ENCODE results near the gene LATS1. TPM values are rescaled to one million over a fixed set of nuclear protein-coding genes. Genes with fewer than 3 reads are reported as not detected.

The LATS1 gene
- total RNA-seq, 1 donor from 2014 or later = 11.9 TPM

DNA sequence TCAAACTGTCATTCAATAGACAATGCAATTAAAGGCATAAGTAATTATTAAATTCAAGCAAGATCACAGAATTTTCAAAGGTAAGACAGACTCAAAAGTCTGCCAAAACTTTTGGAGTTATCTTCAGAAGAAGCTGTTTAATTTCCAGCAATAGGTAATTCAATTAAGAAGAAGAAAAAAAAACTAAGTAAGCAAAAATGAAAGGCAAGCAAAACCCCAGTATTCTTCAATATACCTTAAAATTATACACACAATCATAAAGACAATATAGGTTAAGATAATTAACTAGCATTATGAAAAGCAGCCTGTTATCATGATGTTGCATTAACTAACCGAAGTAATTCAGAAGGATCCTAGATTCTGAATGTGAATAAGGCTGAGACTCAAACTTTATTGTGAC lies 3.5 kb downstream of the LATS1 start:
- no peak for DNase-seq (ENCODE audit: low spot score in 2 of 2)
- Histone ChIP-seq H3K27ac (no peak overlapping the region), H3K4me3 (no peak overlapping the region), H3K27me3 (no peaks in the 10 kb centered on the region), H3K9me3 (no peaks in the 10 kb centered on the region), H3K36me3 (no peaks in the 10 kb centered on the region), H3K4me1 (peaks cover 4 to 20% of the 10 kb centered on the region in 2 donors)
- intact Hi-C loops (cut with DNase I) = no loop called here
- TF ChIP-seq, protein P1, sequence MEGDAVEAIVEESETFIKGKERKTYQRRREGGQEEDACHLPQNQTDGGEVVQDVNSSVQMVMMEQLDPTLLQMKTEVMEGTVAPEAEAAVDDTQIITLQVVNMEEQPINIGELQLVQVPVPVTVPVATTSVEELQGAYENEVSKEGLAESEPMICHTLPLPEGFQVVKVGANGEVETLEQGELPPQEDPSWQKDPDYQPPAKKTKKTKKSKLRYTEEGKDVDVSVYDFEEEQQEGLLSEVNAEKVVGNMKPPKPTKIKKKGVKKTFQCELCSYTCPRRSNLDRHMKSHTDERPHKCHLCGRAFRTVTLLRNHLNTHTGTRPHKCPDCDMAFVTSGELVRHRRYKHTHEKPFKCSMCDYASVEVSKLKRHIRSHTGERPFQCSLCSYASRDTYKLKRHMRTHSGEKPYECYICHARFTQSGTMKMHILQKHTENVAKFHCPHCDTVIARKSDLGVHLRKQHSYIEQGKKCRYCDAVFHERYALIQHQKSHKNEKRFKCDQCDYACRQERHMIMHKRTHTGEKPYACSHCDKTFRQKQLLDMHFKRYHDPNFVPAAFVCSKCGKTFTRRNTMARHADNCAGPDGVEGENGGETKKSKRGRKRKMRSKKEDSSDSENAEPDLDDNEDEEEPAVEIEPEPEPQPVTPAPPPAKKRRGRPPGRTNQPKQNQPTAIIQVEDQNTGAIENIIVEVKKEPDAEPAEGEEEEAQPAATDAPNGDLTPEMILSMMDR (IDR thresholded peaks at IDR 0.05) = no peak

DNA sequence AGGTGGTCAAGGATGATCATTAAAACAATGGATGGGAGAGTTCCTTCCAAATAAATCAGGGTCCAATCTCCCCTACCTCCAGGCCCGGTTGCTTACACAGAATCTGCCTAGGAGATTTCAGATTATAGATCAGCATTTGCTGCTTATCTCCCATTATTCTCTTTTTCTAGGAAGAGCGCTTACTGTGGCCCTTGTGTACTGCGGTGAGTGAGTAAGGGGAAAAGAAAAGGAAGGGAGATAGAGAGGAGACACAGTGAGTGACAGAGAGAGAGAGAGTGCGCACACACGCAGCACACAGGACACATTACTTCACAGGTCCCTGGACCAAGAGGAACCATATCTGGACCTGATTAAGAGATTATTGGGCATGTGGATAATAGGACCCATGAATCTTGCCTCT lies 6.2 kb downstream of the LATS1 start:
- Histone ChIP-seq H3K36me3 (no peaks in the 10 kb centered on the region), H3K4me3 (no peak overlapping the region), H3K9me3 (no peaks in the 10 kb centered on the region), H3K27me3 (no peaks in the 10 kb centered on the region), H3K27ac (no peak overlapping the region), H3K4me1 (peaks cover 4 to 20% of the 10 kb centered on the region in 2 donors)
- DNase-seq (ENCODE audit: low spot score in 2 of 2) = no peak
- intact Hi-C loops (cut with DNase I) = no loop called here
- TF ChIP-seq, protein P1 (IDR thresholded peaks at IDR 0.05) = no peak

DNA sequence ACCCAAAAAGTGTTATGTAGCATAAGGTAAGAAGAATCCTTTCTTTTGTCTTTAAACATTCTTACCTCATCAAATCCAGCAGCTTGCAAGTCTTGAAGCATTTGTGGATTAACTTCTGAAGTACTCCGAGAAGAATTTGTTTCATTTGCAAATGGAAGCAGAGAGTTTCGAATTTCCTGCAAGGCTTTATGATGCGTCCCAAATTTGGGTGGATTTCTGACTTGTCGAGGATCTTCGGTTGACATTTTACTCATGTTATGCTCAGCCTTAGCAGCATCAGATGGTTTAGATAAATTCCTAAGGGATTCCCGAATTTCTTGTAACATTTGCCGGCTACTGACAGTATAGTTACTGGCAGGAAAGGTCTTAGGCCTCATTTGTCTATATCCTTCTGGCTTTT lies 16.2 kb downstream of the LATS1 start:
- Histone ChIP-seq H3K27ac (no peak overlapping the region), H3K36me3 (peaks cover 0 to 12% of the 10 kb centered on the region in 2 donors), H3K4me1 (peaks cover 0 to 13% of the 10 kb centered on the region in 2 donors), H3K9me3 (no peaks in the 10 kb centered on the region), H3K4me3 (no peak overlapping the region), H3K27me3 (no peaks in the 10 kb centered on the region)
- intact Hi-C loops (cut with DNase I) = no loop called here
- DNase-seq (ENCODE audit: low spot score in 2 of 2) = no peak
- TF ChIP-seq, protein P1 (IDR thresholded peaks at IDR 0.05) = no peak

DNA sequence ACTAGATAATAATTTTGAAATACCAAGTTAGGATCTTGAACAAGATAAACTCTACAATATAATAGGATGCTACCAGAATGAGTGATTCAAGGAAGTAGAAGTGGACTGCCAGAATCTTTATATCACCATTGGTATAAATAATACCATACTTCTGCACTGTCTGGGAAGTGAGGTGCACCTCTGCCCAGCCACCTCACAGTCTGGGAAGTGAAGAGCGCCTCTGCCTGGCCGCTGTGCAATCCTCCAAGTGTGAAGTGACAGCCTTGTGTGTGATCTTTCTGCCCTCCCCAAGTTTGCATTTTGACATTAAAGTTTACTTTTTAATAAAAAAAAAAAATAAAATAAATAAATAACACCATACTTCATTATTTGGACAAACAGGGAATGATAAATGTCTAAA lies 18.8 kb downstream of the LATS1 start:
- peaks cover 3 to 12% of the 10 kb centered on the region in 2 donors for H3K36me3 ChIP-seq
- H3K9me3 ChIP-seq = no peaks in the 10 kb centered on the region
- no peak overlapping the region for H3K4me3 ChIP-seq
- H3K27ac ChIP-seq = no peak overlapping the region
- TF ChIP-seq, protein P1 (IDR thresholded peaks at IDR 0.05) = no peak
- H3K27me3 ChIP-seq = no peaks in the 10 kb centered on the region
- H3K4me1 ChIP-seq = peaks cover 0 to 13% of the 10 kb centered on the region in 2 donors
- intact Hi-C loops (cut with DNase I) = no loop called here
- no peak for DNase-seq (ENCODE audit: low spot score in 2 of 2)

DNA sequence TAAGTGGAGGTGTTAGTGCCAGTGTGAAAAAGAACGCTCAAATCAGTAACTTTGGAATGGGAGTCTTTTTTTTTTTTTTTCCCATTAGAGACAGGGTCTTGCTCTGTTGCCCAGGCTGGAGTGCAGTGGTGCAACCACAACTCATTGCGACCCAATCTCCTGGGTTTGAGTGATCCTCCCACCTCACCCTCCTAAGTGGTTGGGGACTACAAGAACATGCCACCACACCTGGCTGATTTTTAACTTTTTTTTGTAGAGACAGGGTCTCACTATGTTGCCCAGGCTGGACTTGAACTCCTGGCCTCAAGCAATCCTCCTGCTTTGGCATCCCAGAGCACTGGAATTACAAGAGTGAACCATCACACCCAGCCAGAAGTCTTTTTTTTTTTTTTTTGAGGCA lies 19.7 kb downstream of the LATS1 start:
- Histone ChIP-seq H3K4me3 (no peak overlapping the region), H3K27ac (no peak overlapping the region), H3K27me3 (no peaks in the 10 kb centered on the region), H3K4me1 (peaks cover 0 to 13% of the 10 kb centered on the region in 2 donors), H3K36me3 (peaks cover 10 to 19% of the 10 kb centered on the region in 2 donors), H3K9me3 (no peaks in the 10 kb centered on the region)
- intact Hi-C loops (cut with DNase I) = no loop called here
- TF ChIP-seq, protein P1 (IDR thresholded peaks at IDR 0.05) = no peak
- DNase-seq (ENCODE audit: low spot score in 2 of 2) = no peak

DNA sequence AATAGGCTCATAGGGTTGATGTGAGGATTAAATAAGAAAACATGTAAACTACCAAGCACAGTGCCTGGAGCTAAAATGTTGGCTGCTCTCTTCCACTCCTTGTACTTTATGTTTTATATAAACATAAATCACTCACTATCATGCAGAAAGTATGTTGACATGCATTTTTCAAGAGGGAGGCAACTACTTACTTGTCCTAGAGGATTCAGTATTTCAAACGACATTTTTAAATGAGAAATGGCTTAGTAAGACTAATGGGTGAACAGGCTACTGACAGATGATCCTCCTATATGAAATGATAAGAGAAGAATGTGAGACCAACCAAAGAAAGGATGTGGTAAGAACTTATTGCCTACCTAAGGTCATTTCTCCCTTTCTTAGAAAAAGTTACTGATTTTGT lies 21.0 kb downstream of the LATS1 start:
- TF ChIP-seq, protein P1 (IDR thresholded peaks at IDR 0.05) = no peak
- Histone ChIP-seq H3K27ac (no peak overlapping the region), H3K4me3 (no peak overlapping the region), H3K27me3 (no peaks in the 10 kb centered on the region), H3K9me3 (no peaks in the 10 kb centered on the region), H3K36me3 (peaks cover 13 to 32% of the 10 kb centered on the region in 2 donors), H3K4me1 (peaks cover 0 to 13% of the 10 kb centered on the region in 2 donors)
- intact Hi-C loops (cut with DNase I) = no loop called here
- no peak for DNase-seq (ENCODE audit: low spot score in 2 of 2)

Data from ascending aorta (tissue), 2 donors.